Activated CD4-positive, alpha-beta T cell treated with anti-CD3 and anti-CD28 coated beads, Interleukin-2, amount 10 ng/mL, durations not matched to agents 24 days and 14 days (primary cell): Measurements from ENCODE around the gene ZSCAN10. TPM values are rescaled to one million over a fixed set of nuclear protein-coding genes. Genes with fewer than 3 reads are reported as not detected.
"Not testable (repeated sequence)": the region's sequence is repeated elsewhere in the genome, so short reads cannot be mapped to it uniquely, and the experiment has no call there.

Source experiments
- DNase-seq: peaks from one replicate; pipeline ENCODE4 v3.0.0; 2022
- H3K27ac Mint-ChIP-seq: one replicate; pipeline ENCODE4 v1.8.0; 2022; ENCODE audit warnings: mild to moderate bottlenecking, mixed read lengths
- H3K27me3 Mint-ChIP-seq: one replicate; pipeline ENCODE4 v1.8.0; 2022; ENCODE audit warnings: mixed read lengths
- H3K36me3 Mint-ChIP-seq: one replicate; pipeline ENCODE4 v1.8.0; 2022; ENCODE audit warnings: low read depth, mild to moderate bottlenecking, mixed read lengths
- H3K4me1 Mint-ChIP-seq: one replicate; pipeline ENCODE4 v1.8.0; 2021; ENCODE audit warnings: mixed read lengths
- H3K4me3 Mint-ChIP-seq: one replicate; pipeline ENCODE4 v1.8.0; 2022; ENCODE audit warnings: mild to moderate bottlenecking, moderate library complexity, mixed read lengths
- H3K9me3 Mint-ChIP-seq: one replicate; pipeline ENCODE4 v1.8.0; 2021; ENCODE audit warnings: mixed read lengths
- intact Hi-C: fragments of 100-400 bp; cut with micrococcal nuclease; formaldehyde crosslinking; loops from one replicate; pipeline ENCODE4 v1.15.1; 2023
- total RNA-seq: library from RNA; stranded (reverse); gene quantifications from 2 replicates; pipeline ENCODE4 v1.2.3, GENCODE V29; 2022

The ZSCAN10 gene
- total RNA-seq, 1 donor from 2014 or later, result not detected

DNA sequence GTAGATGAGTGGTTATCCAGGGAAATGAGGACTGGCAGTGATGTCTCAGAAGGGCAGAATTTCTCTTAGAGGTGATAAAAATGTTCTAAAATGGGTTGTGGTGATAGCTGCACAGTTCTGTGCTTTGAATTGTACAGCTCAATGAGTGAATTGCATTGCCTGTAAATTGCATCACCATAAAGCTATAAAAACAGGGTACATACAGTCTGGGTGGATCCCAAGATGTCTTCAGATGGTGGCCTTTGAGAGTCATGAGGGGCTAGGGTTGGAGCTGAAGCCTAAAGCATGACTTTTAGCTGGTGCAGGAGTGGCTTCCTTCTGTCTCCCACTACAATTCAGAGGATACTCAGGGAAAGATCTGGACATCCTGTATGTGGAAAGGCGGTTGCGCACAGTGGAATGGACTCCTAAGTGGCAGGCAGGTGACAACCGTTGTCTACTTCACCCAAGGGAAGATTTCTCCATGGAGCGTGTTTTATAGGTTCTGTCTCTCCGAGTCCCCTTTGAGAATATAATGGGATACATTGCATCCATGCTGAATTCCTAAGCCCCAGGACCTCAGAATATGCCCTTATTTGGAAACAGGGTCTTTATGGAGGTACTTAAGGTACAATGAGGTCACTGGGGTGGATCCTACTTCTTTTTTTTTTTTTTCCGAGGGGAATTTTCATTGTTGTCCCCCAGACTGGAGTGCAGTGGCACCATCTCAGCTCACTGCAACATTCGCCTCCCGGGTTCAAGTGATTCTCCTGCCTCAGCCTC is 35.3 kb downstream of the ZSCAN10 start:
- no peaks in the 10 kb centered on the region for H3K27me3 Mint-ChIP-seq
- no peaks in the 10 kb centered on the region for H3K9me3 Mint-ChIP-seq
- H3K4me3 Mint-ChIP-seq, result peak overlapping the region; percentile 56
- peaks cover 34% of the 10 kb centered on the region for H3K36me3 Mint-ChIP-seq
- H3K4me1 Mint-ChIP-seq, result peaks cover 47% of the 10 kb centered on the region
- H3K27ac Mint-ChIP-seq, result peak overlapping the region; percentile 99
- intact Hi-C loops, result no loop called here
- no peak for DNase-seq

DNA sequence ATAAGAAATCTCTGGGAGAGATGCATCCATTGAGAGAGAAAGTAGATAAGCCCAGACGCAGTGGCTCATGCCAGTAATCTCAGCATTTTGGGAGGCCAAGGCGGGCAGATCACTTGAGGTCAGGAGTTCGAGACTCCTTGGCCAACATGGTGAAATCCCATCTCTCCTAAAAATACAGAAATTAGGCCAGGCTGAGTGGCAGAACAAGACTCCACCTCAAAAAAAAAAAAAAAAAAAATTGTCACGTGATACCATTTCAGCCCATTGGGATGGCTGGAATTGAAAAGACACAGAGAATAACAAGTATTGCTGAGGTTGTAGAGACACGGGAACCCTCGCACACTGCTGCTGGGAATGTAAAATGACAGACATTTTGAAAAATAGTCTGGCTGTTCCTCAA is 36.5 kb downstream of the ZSCAN10 start:
- H3K27ac Mint-ChIP-seq, result no peak overlapping the region
- H3K36me3 Mint-ChIP-seq, result peaks cover 23% of the 10 kb centered on the region
- intact Hi-C loops, result no loop called here

DNA sequence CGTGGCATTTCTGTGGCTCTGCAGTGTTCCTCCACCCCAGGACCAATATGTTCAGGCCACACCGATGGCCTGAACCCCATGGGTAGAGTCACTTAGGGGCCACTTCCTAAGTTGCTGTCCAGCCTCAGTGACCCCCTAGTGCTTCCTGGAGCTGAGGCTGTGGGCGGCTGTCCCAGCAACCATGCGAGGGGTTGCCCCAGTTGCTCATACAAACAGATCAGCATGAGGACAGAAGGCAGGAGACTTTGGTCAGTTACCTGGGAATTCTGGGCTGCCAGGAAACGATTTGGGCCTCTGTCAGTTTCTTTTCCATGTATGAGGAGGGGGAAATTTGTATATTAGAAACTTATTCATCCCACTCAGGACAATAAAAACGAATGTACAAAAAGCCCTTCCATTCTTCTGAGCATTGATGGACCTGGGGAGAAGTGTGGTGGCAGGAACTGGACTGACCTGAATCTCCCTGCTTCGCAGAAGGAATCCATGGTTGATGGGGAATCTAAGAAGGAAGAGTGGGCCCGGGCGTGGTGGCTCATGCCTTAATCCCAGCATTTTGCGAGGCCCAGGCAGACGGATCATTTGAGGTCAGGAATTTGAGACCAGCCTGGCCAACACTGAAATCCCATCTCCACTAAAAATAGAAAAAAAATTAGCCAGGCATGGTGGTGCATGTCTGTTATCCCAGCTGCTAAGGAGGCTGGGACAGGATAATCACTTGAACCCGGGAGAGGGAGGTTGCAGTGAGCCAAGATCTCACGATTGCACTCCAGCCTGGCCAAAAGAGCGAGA is 38.6 kb downstream of the ZSCAN10 start:
- H3K36me3 Mint-ChIP-seq, result peaks cover 16% of the 10 kb centered on the region
- no peaks in the 10 kb centered on the region for H3K9me3 Mint-ChIP-seq
- no peak for DNase-seq
- H3K27ac Mint-ChIP-seq, result peak overlapping the region; percentile 91
- peaks cover 50% of the 10 kb centered on the region for H3K4me1 Mint-ChIP-seq
- intact Hi-C loops, result no loop called here
- peak overlapping the region; percentile 89 for H3K4me3 Mint-ChIP-seq
- H3K27me3 Mint-ChIP-seq, result no peaks in the 10 kb centered on the region

More for the DNA sequence above, 36.5 kb downstream of the ZSCAN10 start:
- Mint-ChIP-seq H3K27me3 (no peaks in the 10 kb centered on the region), H3K9me3 (no peaks in the 10 kb centered on the region), H3K4me3 (no peak overlapping the region), H3K4me1 (peaks cover 42% of the 10 kb centered on the region)
- DNase-seq, result no peak

DNA sequence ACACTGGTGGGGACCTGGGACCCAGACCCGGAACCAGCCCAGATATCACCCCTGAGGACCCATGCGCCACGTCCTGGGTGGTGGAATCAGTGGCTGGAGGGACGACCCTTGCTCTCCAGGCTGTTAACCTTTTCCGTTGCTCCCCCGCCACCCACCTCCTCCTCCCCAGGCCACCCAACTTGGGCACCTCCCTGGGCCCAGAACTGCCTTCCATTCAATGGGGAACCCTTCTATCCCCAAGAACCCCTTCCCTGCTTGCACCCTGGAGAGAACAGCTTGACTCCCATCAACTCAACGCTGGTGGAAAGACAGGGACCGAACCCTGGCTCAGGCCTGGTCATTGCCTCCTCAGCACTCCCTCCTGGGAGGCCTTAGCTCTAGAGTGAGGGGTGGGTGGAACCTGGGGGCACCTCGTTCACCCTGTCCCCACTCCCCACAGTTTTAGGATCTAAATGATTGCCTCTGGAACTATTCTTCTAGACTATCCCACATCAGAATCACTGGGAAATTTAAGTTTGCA is 39.3 kb downstream of the ZSCAN10 start:
- H3K9me3 Mint-ChIP-seq, result no peaks in the 10 kb centered on the region
- no peaks in the 10 kb centered on the region for H3K27me3 Mint-ChIP-seq
- H3K4me3 Mint-ChIP-seq, result peak overlapping the region; percentile 89
- H3K36me3 Mint-ChIP-seq, result peaks cover 21% of the 10 kb centered on the region
- peak overlapping the region; percentile 91 for H3K27ac Mint-ChIP-seq
- peaks cover 51% of the 10 kb centered on the region for H3K4me1 Mint-ChIP-seq
- DNase-seq, result no peak
- intact Hi-C loops, result loop anchor here (1.0 to 5.0 kb wide), 4 partner anchors 15 to 70 kb away; no protein-coding TSS in a partner anchor

DNA sequence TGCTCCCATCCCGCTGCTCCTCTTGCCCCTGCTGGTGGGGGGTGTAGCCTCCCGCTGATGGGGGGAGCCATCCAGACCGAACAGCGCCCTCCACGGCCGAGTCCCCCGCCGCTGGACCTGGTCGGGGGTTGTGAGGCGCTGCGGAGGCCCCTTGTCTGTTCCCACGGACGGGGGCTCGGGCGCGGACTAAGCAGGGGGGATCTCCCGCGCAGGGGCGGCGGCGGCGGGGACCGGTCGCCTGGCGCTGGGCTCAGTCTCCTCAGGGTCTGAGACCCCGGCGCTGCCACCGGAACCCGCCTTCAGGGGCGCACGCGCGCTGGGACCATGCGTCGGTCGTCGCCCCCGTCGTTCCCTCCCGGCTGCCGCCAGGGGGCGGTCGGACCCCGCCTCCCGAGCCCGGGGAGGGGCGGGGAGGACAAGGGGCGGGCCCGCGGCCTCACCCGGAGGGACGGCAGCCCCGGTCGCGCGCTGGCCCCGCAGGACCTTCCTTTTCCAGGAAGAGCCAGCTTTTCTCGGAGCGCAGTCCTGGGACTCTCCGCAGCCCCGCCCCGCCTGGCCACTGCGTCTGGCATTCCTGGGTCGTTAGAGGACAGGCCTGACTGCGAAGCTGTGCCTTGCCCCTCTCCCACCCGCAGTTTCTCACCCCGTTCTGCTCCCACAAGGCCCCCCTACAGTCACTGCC is 39.9 kb downstream of the ZSCAN10 start:
- H3K36me3 Mint-ChIP-seq, result peaks cover 25% of the 10 kb centered on the region
- no peaks in the 10 kb centered on the region for H3K27me3 Mint-ChIP-seq
- peak overlapping the region; percentile 91 for H3K27ac Mint-ChIP-seq
- H3K4me3 Mint-ChIP-seq, result peak overlapping the region; percentile 89
- intact Hi-C loops, result loop anchor here (1.0 to 5.0 kb wide), 4 partner anchors 16 to 70 kb away; no protein-coding TSS in a partner anchor
- H3K4me1 Mint-ChIP-seq, result peaks cover 52% of the 10 kb centered on the region
- DNase-seq, result peak; percentile 98
- H3K9me3 Mint-ChIP-seq, result no peaks in the 10 kb centered on the region

DNA sequence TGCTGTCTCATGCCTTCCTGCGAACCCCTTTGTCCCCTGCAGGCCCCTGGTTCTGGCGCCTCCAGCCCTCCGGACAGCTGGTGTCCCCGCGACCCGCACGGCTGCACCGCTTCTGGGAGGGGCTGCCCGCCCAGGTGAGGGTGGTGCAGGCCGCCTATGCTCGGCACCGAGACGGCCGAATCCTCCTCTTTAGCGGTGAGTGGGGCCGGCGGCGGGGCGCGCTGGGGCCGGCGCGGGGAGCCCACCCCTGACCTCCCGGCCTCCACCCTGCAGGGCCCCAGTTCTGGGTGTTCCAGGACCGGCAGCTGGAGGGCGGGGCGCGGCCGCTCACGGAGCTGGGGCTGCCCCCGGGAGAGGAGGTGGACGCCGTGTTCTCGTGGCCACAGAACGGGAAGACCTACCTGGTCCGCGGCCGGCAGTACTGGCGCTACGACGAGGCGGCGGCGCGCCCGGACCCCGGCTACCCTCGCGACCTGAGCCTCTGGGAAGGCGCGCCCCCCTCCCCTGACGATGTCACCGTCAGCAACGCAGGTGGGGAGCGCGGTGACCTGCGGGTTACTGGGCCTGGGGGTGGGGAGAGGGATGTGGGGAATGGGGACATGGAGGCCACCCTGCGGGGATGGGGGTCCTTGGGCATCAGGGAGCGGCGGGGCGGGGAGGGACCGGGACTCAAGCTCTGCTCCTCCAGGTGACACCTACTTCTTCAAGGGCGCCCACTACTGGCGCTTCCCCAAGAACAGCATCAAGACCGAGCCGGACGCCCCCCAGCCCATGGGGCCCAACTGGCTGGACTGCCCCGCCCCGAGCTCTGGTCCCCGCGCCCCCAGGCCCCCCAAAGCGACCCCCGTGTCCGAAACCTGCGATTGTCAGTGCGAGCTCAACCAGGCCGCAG is 40.7 kb downstream of the ZSCAN10 start:
- H3K4me1 Mint-ChIP-seq, result peaks cover 52% of the 10 kb centered on the region
- H3K27me3 Mint-ChIP-seq, result no peaks in the 10 kb centered on the region
- H3K36me3 Mint-ChIP-seq, result peaks cover 31% of the 10 kb centered on the region
- DNase-seq, result peak; percentile 85
- intact Hi-C loops, result loop anchor here (1.0 to 5.0 kb wide), 4 partner anchors 16 to 71 kb away; no protein-coding TSS in a partner anchor
- H3K4me3 Mint-ChIP-seq, result peak overlapping the region; percentile 89
- peak overlapping the region; percentile 89 for H3K27ac Mint-ChIP-seq
- H3K9me3 Mint-ChIP-seq, result no peaks in the 10 kb centered on the region

DNA sequence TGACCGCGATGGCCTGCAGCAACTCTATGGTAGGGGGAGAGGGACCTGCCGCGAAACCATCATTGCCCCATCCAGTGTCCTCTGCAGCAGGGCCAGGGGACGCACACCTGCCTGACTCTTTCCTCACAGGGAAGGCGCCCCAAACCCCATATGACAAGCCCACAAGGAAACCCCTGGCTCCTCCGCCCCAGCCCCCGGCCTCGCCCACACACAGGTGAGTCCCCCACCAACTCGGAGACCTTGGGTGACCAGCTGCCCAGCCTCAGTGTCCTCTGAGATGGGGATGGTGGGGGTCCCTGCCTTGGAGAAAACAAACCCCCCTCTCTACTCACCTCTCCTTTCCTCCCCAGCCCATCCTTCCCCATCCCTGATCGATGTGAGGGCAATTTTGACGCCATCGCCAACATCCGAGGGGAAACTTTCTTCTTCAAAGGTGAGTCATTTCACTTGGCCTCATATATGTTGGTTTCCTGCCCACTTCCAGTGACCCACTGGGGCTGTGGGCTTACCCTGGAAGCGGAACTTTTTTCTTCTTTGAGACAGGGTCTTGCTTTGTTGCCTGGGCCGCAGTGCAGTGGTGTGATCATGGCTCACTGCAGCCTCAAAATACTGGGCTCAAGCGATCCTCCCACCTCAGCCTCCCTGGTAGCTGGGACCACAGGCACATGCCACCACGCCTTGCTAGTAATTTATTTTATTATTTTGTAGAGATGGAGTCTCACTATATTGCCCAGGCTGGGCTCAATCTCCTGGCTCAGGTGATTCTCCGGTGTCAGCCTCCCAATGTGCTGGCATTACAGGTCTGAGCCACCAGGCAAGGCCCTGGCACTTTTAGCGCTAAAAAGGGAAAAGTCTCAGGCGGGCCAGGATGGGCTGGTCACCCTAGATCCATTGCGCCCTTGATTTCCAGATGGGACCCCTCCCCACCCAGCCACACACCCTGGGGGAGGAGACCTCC is 41.6 kb downstream of the ZSCAN10 start:
- H3K27ac Mint-ChIP-seq, result peak overlapping the region; percentile 87
- H3K9me3 Mint-ChIP-seq, result no peaks in the 10 kb centered on the region
- peaks cover 51% of the 10 kb centered on the region for H3K4me1 Mint-ChIP-seq
- peak overlapping the region; percentile 89 for H3K4me3 Mint-ChIP-seq
- intact Hi-C loops, result loop anchor here (2.0 to 5.0 kb wide), 3 partner anchors 17 to 55 kb away; no protein-coding TSS in a partner anchor
- H3K36me3 Mint-ChIP-seq, result peaks cover 31% of the 10 kb centered on the region
- no peaks in the 10 kb centered on the region for H3K27me3 Mint-ChIP-seq
- peak; percentile 68 for DNase-seq

DNA sequence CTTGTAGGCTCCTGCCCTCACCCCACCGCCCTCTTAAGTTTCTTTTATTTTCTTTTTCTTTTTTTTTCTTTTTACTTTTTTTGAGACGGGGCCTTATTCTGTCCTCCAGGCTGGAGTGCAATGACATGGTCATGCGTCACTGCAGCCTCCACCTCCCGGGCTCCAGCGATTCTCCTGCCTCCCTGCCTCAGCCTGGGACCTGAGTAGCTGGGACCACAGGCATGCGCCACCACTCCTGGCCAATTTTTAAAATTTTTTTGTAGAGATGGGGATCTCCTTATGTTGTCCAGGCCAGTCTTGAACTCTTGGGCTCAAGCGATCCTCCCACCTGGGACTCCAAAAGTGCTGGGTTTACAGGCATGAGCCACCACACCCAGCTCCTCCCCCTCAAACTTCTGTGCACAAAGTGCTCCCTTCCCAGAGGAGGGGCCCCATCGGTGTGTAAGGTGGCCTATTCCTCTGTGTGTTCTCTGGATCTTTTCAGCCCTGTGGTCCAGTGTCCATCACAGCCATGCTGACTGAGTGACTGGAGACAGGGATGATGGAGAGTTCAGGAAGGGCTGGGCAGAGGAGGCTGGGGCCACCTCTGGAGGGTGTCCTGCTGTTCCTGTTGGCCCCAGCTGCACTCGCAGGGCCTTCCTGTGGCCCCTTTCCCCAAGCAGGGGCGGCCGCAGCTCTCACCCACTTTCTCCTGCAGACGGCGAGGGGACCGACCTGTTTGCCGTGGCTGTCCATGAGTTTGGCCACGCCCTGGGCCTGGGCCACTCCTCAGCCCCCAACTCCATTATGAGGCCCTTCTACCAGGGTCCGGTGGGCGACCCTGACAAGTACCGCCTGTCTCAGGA is 42.5 kb downstream of the ZSCAN10 start:
- Mint-ChIP-seq H3K27me3 (no peaks in the 10 kb centered on the region), H3K9me3 (no peaks in the 10 kb centered on the region), H3K4me1 (peaks cover 56% of the 10 kb centered on the region), H3K27ac (peak overlapping the region; percentile 87), H3K4me3 (peak overlapping the region; percentile 89), H3K36me3 (peaks cover 31% of the 10 kb centered on the region)
- peak; percentile 60 for DNase-seq
- intact Hi-C loops, result loop anchor here (5.0 kb wide), 1 partner anchor 54 kb away; no protein-coding TSS in a partner anchor

DNA sequence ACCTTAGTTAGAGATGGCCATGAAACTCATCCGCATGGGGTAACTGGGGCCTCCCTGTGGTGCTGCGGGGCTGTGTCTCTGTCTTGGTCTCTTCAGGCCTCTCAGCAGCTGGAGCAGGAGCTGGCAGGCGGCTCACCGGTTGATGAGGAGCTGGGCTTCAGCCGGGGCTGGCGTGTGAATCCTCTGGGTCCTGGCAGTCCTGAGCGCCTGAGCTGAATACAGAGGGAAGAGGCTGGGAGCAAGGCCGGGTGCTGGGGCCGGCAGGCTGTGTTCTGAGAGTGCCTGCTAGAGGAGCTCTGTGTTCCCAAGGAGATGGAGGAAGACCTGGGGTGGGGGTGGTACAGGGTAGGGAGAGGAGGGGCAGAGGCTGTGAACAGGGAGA is 43.4 kb downstream of the ZSCAN10 start:
- peaks cover 35% of the 10 kb centered on the region for H3K36me3 Mint-ChIP-seq
- intact Hi-C loops, result loop anchor here (2.0 to 5.0 kb wide), 2 partner anchors 27 to 53 kb away; no protein-coding TSS in a partner anchor
- H3K4me3 Mint-ChIP-seq, result peak overlapping the region; percentile 89

DNA sequence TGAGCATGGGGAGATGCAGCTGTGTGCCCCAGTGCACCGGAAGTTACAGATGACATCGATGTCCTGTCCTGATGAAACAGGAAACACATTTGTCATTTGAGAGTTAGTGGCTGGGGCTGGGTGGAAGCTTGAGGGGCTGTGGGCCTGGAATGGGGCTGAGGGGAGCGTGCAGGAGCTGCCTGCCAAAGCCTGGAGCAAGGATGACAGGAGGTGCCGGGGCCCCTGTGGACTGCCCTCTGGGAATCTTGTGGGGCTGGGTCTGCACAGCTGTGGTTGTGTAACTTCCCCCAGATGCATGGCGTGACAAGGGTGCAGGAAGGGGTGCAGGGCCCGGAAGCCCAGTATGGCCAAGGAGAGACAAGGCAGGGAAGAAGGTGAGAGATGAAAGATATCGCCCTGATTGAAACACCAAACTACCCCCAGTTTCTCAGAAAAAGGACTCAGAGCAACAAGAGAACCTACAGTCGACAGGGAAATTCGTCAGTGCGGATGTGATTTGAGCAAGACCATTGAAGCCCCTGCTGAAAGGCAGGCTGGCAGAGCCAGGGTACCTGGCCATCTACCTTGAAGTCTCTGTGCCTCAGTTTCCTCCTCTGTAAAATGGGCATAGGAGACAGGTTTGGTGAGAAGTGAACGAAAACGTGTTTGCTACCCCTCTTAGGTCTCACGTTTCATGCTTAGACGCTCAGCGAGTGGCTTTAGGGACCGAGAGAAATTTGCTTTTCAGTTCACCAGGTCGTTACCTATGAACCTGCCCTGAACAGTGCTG is 43.9 kb downstream of the ZSCAN10 start:
- H3K36me3 Mint-ChIP-seq, result peaks cover 37% of the 10 kb centered on the region
- H3K4me1 Mint-ChIP-seq, result peaks cover 61% of the 10 kb centered on the region

More for the DNA sequence above, 43.4 kb downstream of the ZSCAN10 start:
- not testable (repeated sequence) for H3K27me3 Mint-ChIP-seq, H3K9me3 Mint-ChIP-seq
- H3K27ac Mint-ChIP-seq, result peak overlapping the region; percentile 87
- DNase-seq, result peak; percentile 66
- peaks cover 61% of the 10 kb centered on the region for H3K4me1 Mint-ChIP-seq

More for the DNA sequence above, 43.9 kb downstream of the ZSCAN10 start:
- DNase-seq, result peak; percentile 85
- Mint-ChIP-seq H3K4me3 (peak overlapping the region; percentile 89), H3K27me3 (no peaks in the 10 kb centered on the region), H3K27ac (peak overlapping the region; percentile 87), H3K9me3 (no peaks in the 10 kb centered on the region)
- intact Hi-C loops, result loop anchor here (2.0 to 5.0 kb wide), 2 partner anchors 26 to 53 kb away; no protein-coding TSS in a partner anchor
